SK-N-MC (cell line): ENCODE data around the gene MARCHF4.

Source experiments
- DNase-seq: peaks from one replicate; pipeline ENCODE4 v3.0.0-alpha.2; 2011; ENCODE audit warnings: low read depth, low spot score
- H3K27ac ChIP-seq: fragments of 200-600 bp; sonication (generic); 2 replicates; pipeline ENCODE4 v1.5.1; 2016; ENCODE audit warnings: mixed run types
- H3K36me3 ChIP-seq: fragments of 200-600 bp; sonication (generic); 2 replicates; pipeline ENCODE4 v1.6.1; 2017; ENCODE audit warnings: antibody characterized with exemption, low read length, mixed read lengths; ENCODE audit not compliant: insufficient read depth
- H3K4me3 ChIP-seq: fragments of 200-600 bp; sonication (generic); 2 replicates; pipeline ENCODE4 v1.5.1; 2016
- H3K9ac ChIP-seq: fragments of 200-600 bp; sonication (generic); 2 replicates; pipeline ENCODE4 v1.8.0; 2017; ENCODE audit warnings: mixed run types, mixed read lengths; ENCODE audit not compliant: insufficient read length
- H3K9me3 ChIP-seq: fragments of 200-600 bp; sonication (generic); 2 replicates; pipeline ENCODE4 v1.6.1; 2017; ENCODE audit warnings: low read depth, mild to moderate bottlenecking, antibody characterized with exemption, low read length, moderate library complexity, mixed read lengths
- EZH2 ChIP-seq: fragments of 200-600 bp; sonication (generic); IDR thresholded peaks from one replicate; pipeline ENCODE4 v1.6.1; 2017; ENCODE audit warnings: antibody characterized with exemption
- FOXP2 ChIP-seq: optimal IDR thresholded peaks from 2 replicates; pipeline ENCODE3; 2011; ENCODE audit warnings: mild to moderate bottlenecking, moderate library complexity; ENCODE audit not compliant: insufficient read depth; ENCODE audit errors: extremely low read length, control extremely low read depth
- POLR2AphosphoS5 ChIP-seq: IDR thresholded peaks from 2 replicates; pipeline ENCODE4 v1.6.1; 2012; ENCODE audit warnings: mild to moderate bottlenecking, low read depth, low read length, borderline replicate concordance

Gene MARCHF4, protein sequence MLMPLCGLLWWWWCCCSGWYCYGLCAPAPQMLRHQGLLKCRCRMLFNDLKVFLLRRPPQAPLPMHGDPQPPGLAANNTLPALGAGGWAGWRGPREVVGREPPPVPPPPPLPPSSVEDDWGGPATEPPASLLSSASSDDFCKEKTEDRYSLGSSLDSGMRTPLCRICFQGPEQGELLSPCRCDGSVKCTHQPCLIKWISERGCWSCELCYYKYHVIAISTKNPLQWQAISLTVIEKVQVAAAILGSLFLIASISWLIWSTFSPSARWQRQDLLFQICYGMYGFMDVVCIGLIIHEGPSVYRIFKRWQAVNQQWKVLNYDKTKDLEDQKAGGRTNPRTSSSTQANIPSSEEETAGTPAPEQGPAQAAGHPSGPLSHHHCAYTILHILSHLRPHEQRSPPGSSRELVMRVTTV

DNA sequence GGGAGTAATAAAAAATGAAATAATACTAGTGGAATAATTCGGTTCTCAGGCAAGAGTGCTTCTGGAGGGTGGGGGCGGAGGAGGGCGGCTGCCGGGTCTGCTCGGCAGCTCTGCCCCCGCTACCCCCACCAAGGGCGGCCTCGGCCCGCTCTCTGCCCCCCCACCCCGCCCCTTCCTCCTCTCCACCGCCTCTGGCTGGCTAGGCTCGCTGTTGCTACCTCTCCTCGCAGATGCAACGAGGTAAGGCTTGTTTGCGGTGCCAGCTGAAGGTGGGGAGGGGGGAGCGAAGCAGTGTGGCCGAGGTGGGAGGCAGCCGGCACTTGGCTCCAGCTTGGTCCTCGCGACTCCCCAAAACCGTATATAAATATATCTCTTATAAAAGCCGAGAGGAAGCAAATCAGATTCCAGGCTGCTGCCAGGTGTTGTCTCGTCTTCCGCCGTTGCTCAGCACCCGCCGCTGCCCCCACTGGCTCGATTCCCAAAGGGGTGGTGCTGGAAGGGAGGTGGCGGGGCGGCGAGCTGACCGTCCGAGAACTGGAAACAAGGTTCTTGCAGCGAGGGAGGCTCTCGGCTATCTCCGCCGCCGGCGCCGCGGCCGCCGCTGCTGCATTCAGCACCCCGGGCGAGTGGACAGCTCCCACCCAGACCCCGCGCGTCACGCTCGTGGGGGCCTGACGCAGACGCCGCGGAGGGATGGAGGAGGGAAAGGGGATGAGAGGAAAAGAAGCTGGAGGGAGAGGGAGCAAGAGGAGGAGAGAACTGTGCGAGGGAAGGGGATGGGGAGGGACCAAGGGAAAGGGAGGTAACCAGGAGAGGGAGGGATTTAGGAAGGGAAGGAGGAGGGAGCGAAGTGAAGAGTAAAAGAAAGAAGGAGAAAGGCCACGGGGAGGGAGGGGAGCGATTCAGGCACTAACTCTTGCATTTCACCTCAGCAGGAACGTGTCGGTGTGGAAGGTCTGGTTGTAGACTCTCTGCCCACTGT is at the start of gene MARCHF4:
TSS of gene MARCHF4 (minus strand) at position 763 of the 982 bp plus-strand sequence. CDS start 2,223 bp downstream, outside the sequence.
- Histone ChIP-seq H3K27ac (no peak within 1 kb of the TSS), H3K4me3 (no peak within 1 kb of the TSS), H3K9me3 (no peaks in the 10 kb centered on the region), H3K36me3 (no peaks in the 10 kb centered on the region), H3K9ac (no peak within 1 kb of the TSS)
- DNase-seq, result no peak
- TF ChIP-seq POLR2AphosphoS5, result no peak
- TF ChIP-seq FOXP2, result peak; percentile 35
- TF ChIP-seq EZH2, result no peak

DNA sequence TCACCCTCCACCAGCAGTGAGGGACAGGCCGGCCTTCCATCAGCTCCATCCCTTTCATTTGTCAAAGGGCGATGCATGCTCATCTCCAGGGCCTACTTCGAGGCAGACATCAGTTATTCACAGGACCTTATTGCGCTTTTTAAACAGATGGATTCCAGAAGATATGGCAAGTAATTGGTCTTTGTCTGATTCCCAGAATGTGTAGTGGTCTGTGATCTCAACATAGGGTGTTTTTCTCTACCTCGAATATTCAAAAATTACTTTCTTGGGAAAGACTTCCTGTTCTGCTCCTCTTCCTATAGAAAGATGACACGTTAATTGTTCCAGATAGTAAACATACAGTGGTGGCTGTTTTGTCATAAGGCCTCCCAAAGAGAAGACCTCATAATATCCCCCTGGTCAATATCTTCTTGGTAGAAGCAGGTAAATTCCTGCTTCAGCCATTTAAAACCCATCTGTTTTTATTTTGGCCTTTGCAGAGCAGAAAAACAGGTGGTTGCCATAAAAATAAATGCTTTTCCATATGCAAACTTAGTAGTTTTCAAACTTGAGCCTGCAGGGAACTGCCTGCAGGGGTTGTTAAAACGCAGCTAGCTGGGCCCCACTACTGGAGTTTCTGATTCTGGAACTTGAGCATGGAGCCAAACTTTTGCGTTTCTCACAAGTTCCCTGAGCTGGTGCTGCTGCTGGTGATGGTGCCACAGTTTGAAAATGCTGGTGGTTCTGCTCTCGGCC is 48.3 kb upstream of the MARCHF4 start:
- Histone ChIP-seq H3K9ac (no peak overlapping the region), H3K4me3 (no peak overlapping the region), H3K27ac (peak overlapping the region; percentile 72), H3K9me3 (no peaks in the 10 kb centered on the region), H3K36me3 (peaks cover 45% of the 10 kb centered on the region)
- no peak for TF ChIP-seq FOXP2
- no peak for TF ChIP-seq POLR2AphosphoS5
- no peak for TF ChIP-seq EZH2
- no peak for DNase-seq

DNA sequence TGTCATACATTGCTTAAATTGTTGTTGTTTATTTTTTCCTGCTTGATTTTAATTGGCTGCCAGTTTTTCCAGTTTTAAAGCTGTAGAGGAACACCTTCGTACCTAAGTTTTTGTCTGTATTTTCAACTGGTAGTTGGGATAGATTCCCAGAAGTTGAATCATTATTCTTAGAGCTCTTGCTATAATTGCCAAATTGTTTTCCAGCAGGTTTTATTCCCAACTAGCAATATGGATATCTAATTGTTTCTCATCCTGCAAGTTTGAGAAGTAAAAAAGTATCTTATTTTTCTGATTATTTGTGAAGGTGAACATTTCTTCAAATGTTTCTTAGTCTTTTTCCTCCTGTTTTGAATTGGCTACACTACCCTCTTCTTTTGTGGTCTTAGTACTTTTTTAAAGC is 46.7 kb upstream of the MARCHF4 start:
- Histone ChIP-seq H3K4me3 (no peak overlapping the region), H3K9me3 (no peaks in the 10 kb centered on the region), H3K27ac (0 out of 2 replicates have a peak overlapping the region, but pooled peaks have one; percentile 7), H3K36me3 (peaks cover 36% of the 10 kb centered on the region), H3K9ac (no peak overlapping the region)
- no peak for DNase-seq
- no peak for TF ChIP-seq EZH2
- no peak for TF ChIP-seq POLR2AphosphoS5
- no peak for TF ChIP-seq FOXP2

DNA sequence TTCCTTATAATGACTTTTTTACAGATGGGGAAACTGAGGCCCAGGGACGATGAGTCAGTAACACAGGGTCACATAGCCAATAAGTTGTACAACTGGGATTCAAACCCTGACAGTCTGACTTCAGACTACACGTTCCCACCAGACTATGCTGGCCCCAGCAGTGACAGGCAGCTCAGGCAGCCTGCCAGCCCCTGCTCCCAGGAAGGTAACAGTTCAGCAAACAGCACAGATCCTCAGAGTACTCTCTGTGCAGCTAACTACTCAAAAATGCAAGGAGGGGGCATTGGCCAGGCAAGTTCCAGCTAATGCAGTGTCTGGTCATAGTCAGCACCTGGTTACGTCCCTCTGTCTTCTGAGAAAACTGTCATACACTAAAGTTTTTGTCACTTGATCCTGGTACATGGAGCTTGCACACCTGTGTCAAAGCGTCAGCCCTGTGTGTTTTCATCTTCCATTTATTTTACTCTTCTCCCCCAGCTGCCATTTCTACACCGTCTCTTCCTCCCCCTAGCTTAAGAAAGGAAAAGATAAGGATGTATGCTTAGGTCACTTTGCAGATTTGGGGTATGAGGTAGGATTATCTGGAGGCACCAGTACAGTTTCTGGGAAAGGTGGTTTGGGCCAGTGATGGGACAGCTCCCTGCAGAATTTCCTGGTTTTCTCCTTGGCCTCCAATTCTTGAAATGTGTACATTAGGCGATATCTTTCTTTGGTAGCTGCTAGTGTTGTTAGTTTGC is 44.5 kb upstream of the MARCHF4 start:
- no peak for DNase-seq
- Histone ChIP-seq H3K27ac (no peak overlapping the region), H3K9ac (no peak overlapping the region), H3K36me3 (peaks cover 14% of the 10 kb centered on the region), H3K9me3 (no peaks in the 10 kb centered on the region), H3K4me3 (no peak overlapping the region)
- TF ChIP-seq FOXP2 (no peak), EZH2 (no peak), POLR2AphosphoS5 (no peak)

DNA sequence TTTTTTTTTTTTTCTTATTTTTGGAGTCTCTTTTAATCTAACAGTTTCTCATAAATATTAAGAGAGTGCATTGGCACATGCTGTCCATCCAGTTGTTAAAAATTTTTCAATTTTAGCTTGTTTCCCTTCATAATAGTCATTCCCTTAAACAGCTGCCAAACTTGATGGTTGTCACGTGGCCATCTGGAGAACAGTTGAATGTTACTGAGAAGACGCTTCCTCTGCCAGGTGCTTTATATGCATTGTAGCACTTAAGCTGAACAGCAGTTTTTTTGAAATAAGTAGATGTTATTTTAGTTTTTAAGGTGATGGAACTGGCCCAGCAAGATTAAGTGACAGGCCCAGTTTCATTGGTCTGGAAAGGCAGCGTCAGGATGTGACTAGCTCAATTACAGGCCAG is 43.3 kb upstream of the MARCHF4 start:
- no peak for DNase-seq
- H3K4me3 ChIP-seq, result no peak overlapping the region
- TF ChIP-seq POLR2AphosphoS5 (no peak), FOXP2 (no peak), EZH2 (no peak)
- no peak overlapping the region for H3K9ac ChIP-seq
- peaks cover 10% of the 10 kb centered on the region for H3K36me3 ChIP-seq
- H3K9me3 ChIP-seq, result no peaks in the 10 kb centered on the region
- H3K27ac ChIP-seq, result no peak overlapping the region

DNA sequence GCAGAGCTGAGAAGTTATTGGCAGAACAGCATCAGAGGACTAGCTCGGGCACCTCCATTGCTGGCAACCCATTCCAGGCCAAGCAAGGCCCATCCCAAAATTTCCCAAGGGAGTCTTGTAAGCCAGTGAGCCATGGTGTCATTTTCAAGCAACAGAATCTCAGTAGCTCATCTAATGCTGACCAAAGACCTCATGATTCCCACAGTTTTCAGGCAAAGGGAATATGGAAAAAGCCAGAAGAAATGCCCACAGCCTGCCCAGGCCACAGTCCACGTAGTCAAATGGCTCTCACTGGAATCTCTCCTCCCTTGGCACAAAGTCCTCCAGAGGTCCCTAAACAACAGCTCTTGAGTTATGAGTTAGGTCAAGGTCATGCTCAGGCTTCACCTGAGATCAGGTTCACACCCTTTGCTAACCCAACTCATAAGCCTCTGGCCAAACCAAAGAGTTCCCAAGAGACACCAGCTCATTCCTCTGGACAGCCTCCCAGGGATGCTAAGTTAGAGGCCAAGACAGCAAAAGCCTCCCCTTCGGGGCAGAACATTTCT is 42.6 kb upstream of the MARCHF4 start:
- Histone ChIP-seq H3K27ac (no peak overlapping the region), H3K9ac (no peak overlapping the region), H3K9me3 (no peaks in the 10 kb centered on the region), H3K36me3 (peaks cover 10% of the 10 kb centered on the region), H3K4me3 (no peak overlapping the region)
- no peak for DNase-seq
- TF ChIP-seq FOXP2 (no peak), EZH2 (no peak), POLR2AphosphoS5 (no peak)

DNA sequence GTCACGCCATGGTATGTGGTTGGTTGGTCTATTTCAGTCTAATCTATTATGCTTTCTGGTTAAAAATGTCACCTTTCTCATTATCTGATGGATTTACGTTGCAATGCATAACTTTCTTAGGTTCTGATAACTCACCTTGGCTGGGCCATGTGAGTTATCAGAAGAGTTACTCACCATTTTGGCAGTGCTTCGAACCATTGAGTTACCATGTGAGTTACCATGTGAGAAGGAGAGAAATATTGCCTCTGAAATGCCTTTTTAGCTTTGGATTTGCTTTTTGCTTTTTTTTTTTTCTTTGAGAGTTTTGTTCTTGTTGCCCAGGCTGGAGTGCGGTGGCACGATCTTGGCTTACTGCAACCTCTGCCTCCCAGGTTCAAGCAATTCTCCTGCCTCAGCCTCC is 41.6 kb upstream of the MARCHF4 start:
- H3K27ac ChIP-seq, result no peak overlapping the region
- H3K9me3 ChIP-seq, result no peaks in the 10 kb centered on the region
- H3K4me3 ChIP-seq, result no peak overlapping the region
- peaks cover 10% of the 10 kb centered on the region for H3K36me3 ChIP-seq
- no peak overlapping the region for H3K9ac ChIP-seq
- DNase-seq, result no peak
- no peak for TF ChIP-seq EZH2
